Endothelial cell of umbilical vein (primary cell): ENCODE data around the gene MAST4. TPM values are rescaled to one million over a fixed set of nuclear protein-coding genes. Genes with fewer than 3 reads are reported as not detected.

ENCODE experiments used
- BruUV-seq: library from RNA; stranded (reverse); fragments of 400-500 nt; replicated peaks from 2 replicates; lab custom pipeline; 2021; lab: Mats Ljungman, UMichigan
- CTCF ChIA-PET: fragments of 300-600, 350-600 bp; sonication (Branson Sonifier 250); formaldehyde crosslinking; loops from one replicate; lab custom pipeline; 2021; ENCODE audit warnings: antibody characterized with exemption, inconsistent platforms; lab: Charles Lee
- POLR2A ChIA-PET: fragments of 300-600, 350-600 bp; sonication (Branson Sonifier 250); formaldehyde crosslinking; loops from one replicate; lab custom pipeline; 2021; ENCODE audit warnings: antibody characterized with exemption, inconsistent platforms; lab: Charles Lee
- DNase-seq: peaks from one replicate; pipeline ENCODE4 v3.0.0-alpha.2; 2011; ENCODE audit warnings: low read depth, low spot score
- FAIRE-seq: peaks from 2 replicates; lab custom pipeline; 2011; peaks lifted over from hg19 to GRCh38; lab: Jason Lieb, UNC
- H2AFZ ChIP-seq: 2 replicates; pipeline ENCODE4 v1.6.0; 2012; ENCODE audit warnings: low read depth, low read length, control low read depth, inconsistent platforms
- H3K27ac ChIP-seq: 2 replicates; pipeline ENCODE4 v1.5.1; 2011; ENCODE audit warnings: low read depth, mild to moderate bottlenecking, control low read depth, low read length, moderate library complexity; ENCODE audit not compliant: insufficient read depth
- H3K27me3 ChIP-seq, 2 experiments: 2 replicates each; pipeline versions ENCODE4 v1.6.0 to v1.6.1; 2011; ENCODE audit warnings: low read length in 2 of 2, mixed read lengths in 1 of 2; ENCODE audit not compliant: control insufficient read depth in 2 of 2, insufficient read depth in 2 of 2
- H3K36me3 ChIP-seq, 2 experiments: 2 replicates in 1 of 2; 3 replicates in 1 of 2; pipeline ENCODE4 v1.5.1; 2011; ENCODE audit warnings: low read length in 2 of 2, mild to moderate bottlenecking in 1 of 2, moderate library complexity in 1 of 2; ENCODE audit not compliant: control insufficient read depth in 2 of 2, insufficient read depth in 2 of 2; ENCODE audit errors: extremely low read depth in 1 of 2
- H3K4me1 ChIP-seq: 3 replicates; pipeline ENCODE4 v1.5.1; 2011; ENCODE audit warnings: mild to moderate bottlenecking, low read length; ENCODE audit not compliant: control insufficient read depth, insufficient read depth; ENCODE audit errors: extremely low read depth
- H3K4me2 ChIP-seq: 2 replicates; pipeline ENCODE4 v1.6.1; 2011; ENCODE audit warnings: low read length, control low read depth, mixed read lengths; ENCODE audit not compliant: insufficient read depth
- H3K4me3 ChIP-seq, 3 experiments: fragments of 200-600 bp in 1 of 3; sonication (generic), shearing (Covaris generic) in 1 of 3; replicated peaks in 1 of 3; 2 replicates each; pipeline ENCODE4 v1.5.1; 2011 to 2016; ENCODE audit warnings: control low read depth in 3 of 3, low read length in 3 of 3, mild to moderate bottlenecking in 2 of 3, inconsistent platforms in 1 of 3, low read depth in 1 of 3, moderate library complexity in 1 of 3; ENCODE audit not compliant: insufficient read depth in 1 of 3
- H3K79me2 ChIP-seq: 2 replicates; pipeline ENCODE4 v1.6.0; 2012; ENCODE audit warnings: low read length, inconsistent platforms; ENCODE audit not compliant: control insufficient read depth, insufficient read depth
- H3K9ac ChIP-seq: replicated peaks from 2 replicates; pipeline ENCODE3; 2011; ENCODE audit warnings: low read length, control low read depth; ENCODE audit not compliant: insufficient read depth; ENCODE audit errors: extremely low read depth
- H3K9me1 ChIP-seq: replicated peaks from 3 replicates; pipeline ENCODE4 v1.6.0; 2011; ENCODE audit warnings: mild to moderate bottlenecking, low read length; ENCODE audit not compliant: control insufficient read depth, insufficient read depth; ENCODE audit errors: extremely low read depth
- H3K9me3 ChIP-seq: replicated peaks from 2 replicates; pipeline ENCODE4 v1.5.1; 2012; ENCODE audit warnings: low read length, inconsistent platforms; ENCODE audit not compliant: control insufficient read depth, insufficient read depth
- H4K20me1 ChIP-seq: replicated peaks from 2 replicates; pipeline ENCODE3; 2011; ENCODE audit warnings: mild to moderate bottlenecking, low read length; ENCODE audit not compliant: control insufficient read depth, insufficient read depth; ENCODE audit errors: extremely low read depth
- EZH2 ChIP-seq: IDR thresholded peaks from 2 replicates; pipeline ENCODE4 v1.6.1; 2012; ENCODE audit warnings: borderline replicate concordance, low read depth, mild to moderate bottlenecking, moderate library complexity, low read length, inconsistent platforms; ENCODE audit not compliant: severe bottlenecking
- FOS ChIP-seq: IDR thresholded peaks from 2 replicates; pipeline ENCODE4 v1.6.1; 2011; ENCODE audit warnings: mild to moderate bottlenecking, low read length, moderate library complexity, borderline replicate concordance; ENCODE audit not compliant: insufficient read depth
- GATA2 ChIP-seq: IDR thresholded peaks from 2 replicates; pipeline ENCODE4 v1.7.0; 2011; ENCODE audit warnings: low read depth, mild to moderate bottlenecking, moderate library complexity, mixed read lengths, low read length; ENCODE audit not compliant: insufficient read length, insufficient read depth
- JUN ChIP-seq: IDR thresholded peaks from 2 replicates; pipeline ENCODE4 v1.6.1; 2011; ENCODE audit warnings: borderline replicate concordance, low read depth; ENCODE audit not compliant: insufficient read length, insufficient read depth
- MYC ChIP-seq: IDR thresholded peaks from one replicate; pipeline ENCODE4 v1.6.1; 2011; ENCODE audit warnings: mild to moderate bottlenecking, low read depth, low read length
- POLR2A ChIP-seq: IDR thresholded peaks from 2 replicates; pipeline ENCODE4 v1.6.1; 2012; ENCODE audit warnings: low read depth, mild to moderate bottlenecking, control low read depth, low read length
- POLR2AphosphoS5 ChIP-seq: IDR thresholded peaks from 2 replicates; pipeline ENCODE4 v1.6.1; 2012; ENCODE audit warnings: low read depth, mild to moderate bottlenecking, control low read depth, low read length, moderate library complexity; ENCODE audit not compliant: insufficient read depth
- dilution Hi-C: fragments of 300-500 bp; cut with MboI; formaldehyde crosslinking; loops from one replicate; pipeline ENCODE4 v1.15.0; 2019; ENCODE audit warnings: low sequenced_read_pairs; ENCODE audit not compliant: extremely low pct_ligation_motif_present
- intact Hi-C: fragments of 100-400 bp; cut with micrococcal nuclease; formaldehyde crosslinking; loops from one replicate; pipeline ENCODE4 v1.10.0; 2022
- polyA plus RNA-seq, 4 experiments: library from polyadenylated mRNA; depleted of rRNA in 3 of 4; stranded (reverse) in 3 of 4; unstranded in 1 of 4; fragments of >200 nt; gene quantifications; 2 replicates each; pipeline versions ENCODE4 v1.2.1 to v1.2.3, GENCODE V29; 2011 to 2012; ENCODE audit warnings: missing spikeins in 1 of 4
- total RNA-seq: library from RNA; stranded (reverse); gene quantifications from 2 replicates; pipeline ENCODE4 v1.2.3, GENCODE V29; 2021
- TF ChIP-seq, protein P1 (sequence below): IDR thresholded peaks from 2 replicates; pipeline ENCODE4 v1.6.1; 2011; ENCODE audit not compliant: insufficient read depth, insufficient read length
- TF ChIP-seq, protein P2 (sequence below), 2 donors: IDR thresholded peaks; 1 replicate in 1 of 2; 2 replicates in 1 of 2; pipeline ENCODE4 v1.5.1; 2011; ENCODE audit warnings: low read length in 2 of 2, mild to moderate bottlenecking in 2 of 2, moderate library complexity in 2 of 2, control low read depth in 1 of 2, inconsistent platforms in 1 of 2, low read depth in 1 of 2; ENCODE audit not compliant: insufficient read depth in 1 of 2; ENCODE audit errors: extremely low read depth in 1 of 2

Gene MAST4
- total and polyA plus RNA-seq, 2 donors (not counting 3 experiments of a cell fraction or from before 2014, with no cell fraction given): 40.2 to 116 TPM

DNA sequence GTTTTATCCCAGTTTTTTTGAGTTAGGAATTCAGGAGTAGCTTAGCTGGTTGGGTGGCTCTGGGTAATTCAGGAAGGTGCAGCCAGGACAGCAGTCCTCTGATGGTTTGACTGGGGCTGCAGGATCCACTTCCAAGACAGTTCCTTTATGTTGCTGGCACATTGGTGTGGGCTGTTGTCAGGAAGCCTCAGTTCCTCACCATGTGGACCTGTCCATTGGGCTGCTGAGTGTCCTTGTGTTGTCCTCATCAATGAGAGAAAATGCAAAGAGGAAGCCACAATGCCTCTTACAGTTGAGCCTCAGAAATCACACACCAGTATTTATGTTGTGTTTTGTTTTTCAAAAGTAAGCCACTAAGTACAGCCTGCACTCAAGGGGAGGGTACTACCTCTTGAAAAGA is 140.9 kb downstream of the MAST4 start:
- intact Hi-C loops: no loop called here
- Histone ChIP-seq H3K27ac (no peak overlapping the region), H3K36me3 (no peaks in the 10 kb centered on the region), H3K4me3 (no peak overlapping the region), H3K9ac (no peak overlapping the region), H3K27me3 (peaks cover 7 to 25% of the 10 kb centered on the region in 2 experiments), H3K79me2 (no peaks in the 10 kb centered on the region), H3K4me2 (no peak overlapping the region), H3K4me1 (no peaks in the 10 kb centered on the region), H2AFZ (no peak overlapping the region), H4K20me1 (no peaks in the 10 kb centered on the region), H3K9me3 (no peaks in the 10 kb centered on the region), H3K9me1 (no peaks in the 10 kb centered on the region)
- dilution Hi-C loops: no loop called here
- DNase-seq (no peak), FAIRE-seq (no peak)
- ChIA-PET POLR2A (no interaction called here), CTCF (no interaction called here)
- BruUV-seq: no TSS peak
- TF ChIP-seq GATA2: no peak
- TF ChIP-seq JUN: no peak
- no peak for TF ChIP-seq MYC
- TF ChIP-seq, protein P1, sequence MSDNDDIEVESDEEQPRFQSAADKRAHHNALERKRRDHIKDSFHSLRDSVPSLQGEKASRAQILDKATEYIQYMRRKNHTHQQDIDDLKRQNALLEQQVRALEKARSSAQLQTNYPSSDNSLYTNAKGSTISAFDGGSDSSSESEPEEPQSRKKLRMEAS: no peak
- TF ChIP-seq POLR2A: no peak
- TF ChIP-seq EZH2: no peak
- TF ChIP-seq POLR2AphosphoS5: no peak
- TF ChIP-seq, protein P2, sequence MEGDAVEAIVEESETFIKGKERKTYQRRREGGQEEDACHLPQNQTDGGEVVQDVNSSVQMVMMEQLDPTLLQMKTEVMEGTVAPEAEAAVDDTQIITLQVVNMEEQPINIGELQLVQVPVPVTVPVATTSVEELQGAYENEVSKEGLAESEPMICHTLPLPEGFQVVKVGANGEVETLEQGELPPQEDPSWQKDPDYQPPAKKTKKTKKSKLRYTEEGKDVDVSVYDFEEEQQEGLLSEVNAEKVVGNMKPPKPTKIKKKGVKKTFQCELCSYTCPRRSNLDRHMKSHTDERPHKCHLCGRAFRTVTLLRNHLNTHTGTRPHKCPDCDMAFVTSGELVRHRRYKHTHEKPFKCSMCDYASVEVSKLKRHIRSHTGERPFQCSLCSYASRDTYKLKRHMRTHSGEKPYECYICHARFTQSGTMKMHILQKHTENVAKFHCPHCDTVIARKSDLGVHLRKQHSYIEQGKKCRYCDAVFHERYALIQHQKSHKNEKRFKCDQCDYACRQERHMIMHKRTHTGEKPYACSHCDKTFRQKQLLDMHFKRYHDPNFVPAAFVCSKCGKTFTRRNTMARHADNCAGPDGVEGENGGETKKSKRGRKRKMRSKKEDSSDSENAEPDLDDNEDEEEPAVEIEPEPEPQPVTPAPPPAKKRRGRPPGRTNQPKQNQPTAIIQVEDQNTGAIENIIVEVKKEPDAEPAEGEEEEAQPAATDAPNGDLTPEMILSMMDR (IDR thresholded peaks at IDR 0.05; ENCODE audit: extremely low read depth in 1 of 2, insufficient read depth in 1 of 2, low read depth in 1 of 2, low read length in 2 of 2): no peak
- TF ChIP-seq FOS: no peak
